Right ventricle myocardium superior (tissue), 1 donor: ENCODE measurements around the gene TMEM232. TPM values are rescaled to one million over a fixed set of nuclear protein-coding genes. Genes with fewer than 3 reads are reported as not detected.
"Not testable (repeated sequence)": the region's sequence is repeated elsewhere in the genome, so short reads cannot be mapped to it uniquely, and the experiment has no call there.

ENCODE experiments used
- ATAC-seq: fragments of 200-7000 bp; cut with Tn5 transposase; one replicate; pipeline ENCODE4 v1.9.1; 2020; ENCODE audit warnings: mild to moderate bottlenecking; ENCODE audit not compliant: poor library complexity
- DNase-seq: peaks from one replicate; pipeline ENCODE4 v3.0.0-alpha.2; 2020
- intact Hi-C: fragments of 100-400 bp; cut with DNase I; formaldehyde crosslinking; loops from one replicate; pipeline ENCODE4 v1.11.2; 2022
- total RNA-seq: library from RNA; stranded (reverse); fragmentation: NEBNext Ultra II Directional; extraction: Animal tissue kit (Norgen Biotek cat#: 25700); gene quantifications from one replicate; pipeline ENCODE4 v1.2.1, GENCODE V29; 2021
- donor health status: DM: no; HTN: yes; CAD: no; lungs with severe emphysema.

Gene TMEM232
- total RNA-seq, 1 donor from 2014 or later: 3.2 TPM

DNA sequence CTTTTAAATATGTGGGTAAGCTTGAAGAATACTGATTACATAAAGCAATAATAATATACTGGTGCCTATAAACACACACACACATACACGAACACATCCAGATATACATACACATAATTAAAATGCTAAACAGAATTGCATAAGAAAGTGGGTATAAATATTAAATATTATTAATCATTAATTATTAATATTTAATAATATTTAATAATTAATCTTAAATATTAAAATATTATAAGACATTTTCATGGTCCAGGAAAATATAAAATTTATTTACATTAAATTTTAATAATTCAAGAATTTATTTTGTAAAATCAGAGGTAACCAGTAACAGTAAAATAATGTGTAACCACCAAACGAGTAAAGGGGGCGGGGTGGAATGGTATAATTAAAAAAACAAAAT is 178.3 kb downstream of the TMEM232 start:
- intact Hi-C loops: no loop called here
- ATAC-seq: no peak
- no peak for DNase-seq

GRCh38 chr5:110547495-110547894 is 179.0 kb downstream of the TMEM232 start:
- no peak for ATAC-seq
- intact Hi-C loops: no loop called here
- DNase-seq: no peak

DNA sequence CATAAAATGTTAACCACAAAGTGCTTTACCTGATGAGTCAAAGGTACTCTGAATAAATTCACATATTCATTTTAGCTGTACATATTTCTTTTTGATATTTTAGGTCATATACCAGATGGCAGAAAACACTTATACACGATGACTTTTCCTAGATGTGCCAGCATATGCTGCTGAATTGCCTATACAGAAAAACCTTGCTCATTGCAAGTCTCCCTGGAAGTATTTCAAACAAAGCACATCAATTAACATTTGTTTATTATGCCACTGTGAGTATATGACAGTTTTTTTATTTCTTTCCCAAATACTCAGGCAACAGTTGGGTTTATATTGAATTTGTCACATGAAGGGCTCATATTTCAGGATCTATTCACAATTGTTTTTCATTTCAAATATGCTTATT is 180.8 kb downstream of the TMEM232 start:
- DNase-seq (no peak), ATAC-seq (no peak)
- intact Hi-C loops: no loop called here

DNA sequence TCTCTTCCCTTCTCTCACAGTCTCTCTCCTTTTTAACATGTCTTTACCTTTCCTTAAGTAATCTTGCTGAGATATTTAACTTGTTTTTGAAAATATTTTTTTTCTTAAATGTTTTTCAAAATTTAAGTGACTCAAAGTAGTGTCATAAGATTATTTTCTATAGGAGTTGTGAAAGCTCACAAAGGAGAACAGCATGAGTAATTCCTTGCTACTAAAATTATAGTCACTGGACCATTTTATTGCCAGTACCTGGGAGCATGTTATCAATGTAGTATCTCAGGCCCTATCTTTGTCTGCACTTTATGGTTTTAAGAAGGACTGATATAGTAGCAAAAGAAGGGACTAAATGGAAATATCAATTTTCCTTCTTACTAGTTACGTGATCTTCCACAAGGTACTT is 181.9 kb downstream of the TMEM232 start:
- intact Hi-C loops: no loop called here
- DNase-seq (no peak), ATAC-seq (no peak)

GRCh38 chr5:110542949-110543348 is 183.5 kb downstream of the TMEM232 start:
- ATAC-seq (no peak), DNase-seq (no peak)
- intact Hi-C loops: no loop called here

GRCh38 chr5:110536120-110537115 is 190.1 kb downstream of the TMEM232 start:
- ATAC-seq: no peak
- DNase-seq: peak; percentile 58
- intact Hi-C loops: no loop called here

DNA sequence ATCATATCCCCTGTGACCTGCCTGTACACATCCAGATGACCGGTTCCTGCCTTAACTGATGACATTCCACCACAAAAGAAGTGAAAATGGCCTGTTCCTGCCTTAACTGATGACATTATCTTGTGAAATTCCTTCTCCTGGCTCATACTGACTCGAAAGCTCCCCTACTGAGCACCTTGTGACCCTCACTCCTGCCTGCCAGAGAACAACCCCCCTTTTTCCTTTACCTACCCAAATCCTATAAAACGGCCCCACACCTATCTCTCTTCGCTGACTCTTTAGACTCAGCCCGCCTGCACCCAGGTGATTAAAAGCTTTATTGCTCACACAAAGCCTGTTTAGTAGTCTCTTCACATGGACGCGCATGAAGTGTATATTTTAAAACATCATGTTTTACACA is 191.3 kb downstream of the TMEM232 start:
- ATAC-seq, DNase-seq, intact Hi-C loops: not testable (repeated sequence)

GRCh38 chr5:110525762-110526161 is 200.7 kb downstream of the TMEM232 start:
- no peak for ATAC-seq
- intact Hi-C loops: no loop called here
- no peak for DNase-seq

DNA sequence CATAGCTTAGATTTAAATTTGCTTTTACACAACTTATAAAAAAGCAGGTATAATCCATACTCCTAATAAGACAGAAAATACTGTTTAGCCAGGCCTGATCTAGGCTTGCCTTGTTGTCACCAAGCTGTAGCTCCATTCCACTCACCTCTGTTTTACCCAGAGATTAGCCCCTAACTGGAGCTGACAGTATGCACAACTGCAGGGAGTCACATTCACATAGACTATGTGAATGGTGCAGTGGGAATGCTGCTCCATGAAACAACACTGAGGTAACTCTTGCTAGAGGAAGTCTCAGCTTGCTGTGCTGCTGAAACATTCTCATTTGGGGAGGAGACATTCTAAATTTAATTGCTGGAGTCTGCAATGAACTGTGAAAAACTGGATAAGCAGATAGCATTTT is 209.1 kb downstream of the TMEM232 start:
- intact Hi-C loops: no loop called here
- DNase-seq (no peak), ATAC-seq (no peak)

DNA sequence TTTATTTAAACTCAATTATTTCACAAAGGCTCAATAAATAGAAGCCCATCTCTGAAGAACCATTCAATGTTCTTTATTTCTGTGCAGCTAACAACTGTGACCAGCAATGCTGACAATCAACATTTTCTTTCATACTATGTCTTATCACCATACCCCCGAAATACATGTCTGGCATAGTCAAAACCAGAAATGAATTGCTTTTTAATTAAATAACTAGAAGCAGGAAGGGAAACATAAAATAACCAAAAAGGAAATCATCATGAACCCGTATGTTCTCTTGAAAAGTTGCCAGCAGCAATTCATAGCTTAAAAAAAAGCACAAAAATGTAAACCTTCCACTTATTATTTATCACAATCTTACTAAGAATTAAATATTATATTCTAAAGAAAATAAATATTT is 212.4 kb downstream of the TMEM232 start:
- DNase-seq (no peak), ATAC-seq (no peak)
- intact Hi-C loops: no loop called here

- no peak for DNase-seq
- no peak for ATAC-seq
- intact Hi-C loops: no loop called here
Observed at GRCh38 chr5:110512266-110512665, 214.2 kb downstream of the TMEM232 start.

GRCh38 chr5:110510146-110510545 is 216.3 kb downstream of the TMEM232 start:
- ATAC-seq (no peak), DNase-seq (no peak)
- intact Hi-C loops: no loop called here

DNA sequence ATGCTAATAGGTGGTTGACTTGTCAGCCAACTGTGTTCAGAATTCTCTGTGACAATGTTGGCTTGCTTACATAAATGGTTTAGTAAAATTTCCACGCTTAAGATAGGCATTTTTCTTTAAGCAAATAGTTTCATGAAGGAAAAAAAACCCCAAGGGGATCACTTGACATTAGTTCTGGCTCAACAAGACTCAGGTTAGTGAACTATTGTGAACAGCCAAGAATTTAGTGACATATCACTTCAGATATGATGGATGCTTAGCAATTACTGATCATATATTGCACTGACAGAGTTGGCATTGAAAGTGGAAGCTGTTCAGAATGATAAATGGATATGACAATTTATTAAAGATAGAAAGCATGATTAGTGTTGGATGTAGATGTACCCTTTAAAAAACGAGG is 218.5 kb downstream of the TMEM232 start:
- intact Hi-C loops: no loop called here
- ATAC-seq (no peak), DNase-seq (no peak)

- no peak for ATAC-seq
- intact Hi-C loops: no loop called here
- DNase-seq: no peak
Observed at GRCh38 chr5:110506378-110506777, 220.1 kb downstream of the TMEM232 start.

GRCh38 chr5:110496276-110496675 is 230.2 kb downstream of the TMEM232 start:
- intact Hi-C loops: no loop called here
- DNase-seq: no peak
- no peak for ATAC-seq

- DNase-seq: no peak
- no peak for ATAC-seq
- intact Hi-C loops: no loop called here
Observed at GRCh38 chr5:110492446-110492845, 234.0 kb downstream of the TMEM232 start.

DNA sequence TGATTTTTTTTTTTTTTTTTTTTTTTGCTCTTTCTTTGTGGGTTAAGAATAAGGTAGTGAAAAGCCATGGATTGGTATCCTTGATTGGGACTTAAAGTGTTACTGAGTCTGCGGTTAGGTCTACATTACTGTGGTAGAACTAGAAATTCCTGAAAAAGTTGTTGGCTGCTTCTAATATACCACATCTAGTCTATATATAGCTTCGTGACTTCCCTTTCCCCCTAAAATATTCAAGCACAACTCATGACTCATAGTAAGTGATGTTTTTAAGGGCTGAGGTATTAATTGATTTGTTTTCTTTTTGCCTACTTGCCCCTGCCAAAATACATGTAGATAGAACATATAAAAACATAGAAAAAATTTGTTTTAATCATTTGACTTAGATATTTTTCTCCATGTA is 247.6 kb downstream of the TMEM232 start:
- DNase-seq (no peak), ATAC-seq (no peak)
- intact Hi-C loops: no loop called here

DNA sequence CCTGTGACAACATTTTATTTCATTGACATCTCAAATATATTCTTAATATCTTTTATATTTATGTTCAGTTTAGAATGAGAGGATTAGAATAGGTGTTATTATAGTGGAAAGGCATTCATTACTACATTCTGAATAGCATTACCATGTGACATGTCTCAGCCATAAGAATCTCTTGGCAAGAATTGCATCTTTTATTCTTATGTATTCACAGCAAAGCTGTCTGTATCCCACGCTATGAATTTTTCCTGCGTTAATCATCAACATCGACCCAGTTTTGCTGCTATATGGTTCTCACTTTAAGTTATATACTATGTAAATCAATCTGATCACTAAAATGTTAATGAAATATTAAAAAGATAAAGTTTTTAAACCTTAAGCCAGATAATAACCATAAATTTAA is 248.6 kb downstream of the TMEM232 start:
- no peak for DNase-seq
- intact Hi-C loops: no loop called here
- no peak for ATAC-seq

- intact Hi-C loops: no loop called here
- DNase-seq (no peak), ATAC-seq (no peak)
Observed at GRCh38 chr5:110476164-110476563, 250.3 kb downstream of the TMEM232 start.

DNA sequence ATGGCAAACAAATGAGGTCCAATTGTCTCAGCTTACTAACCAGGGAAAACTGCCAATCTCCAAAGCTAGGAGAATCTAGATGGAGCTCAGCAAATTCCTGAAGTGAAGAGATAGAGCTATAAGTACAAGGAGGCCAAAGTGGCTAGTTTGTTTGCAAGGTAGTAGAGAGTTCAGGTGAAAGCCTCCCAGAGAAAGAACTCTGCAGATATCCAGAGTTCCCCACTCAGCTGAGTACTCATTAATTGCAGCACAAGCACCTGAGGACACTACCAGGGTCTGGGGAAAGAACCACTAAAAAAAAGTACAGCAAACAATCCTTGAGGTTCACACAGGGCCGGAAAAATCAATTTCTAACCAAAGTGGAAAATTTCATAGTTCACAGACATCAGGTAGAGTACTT is 250.9 kb downstream of the TMEM232 start:
- DNase-seq (no peak), ATAC-seq (no peak)
- intact Hi-C loops: no loop called here

DNA sequence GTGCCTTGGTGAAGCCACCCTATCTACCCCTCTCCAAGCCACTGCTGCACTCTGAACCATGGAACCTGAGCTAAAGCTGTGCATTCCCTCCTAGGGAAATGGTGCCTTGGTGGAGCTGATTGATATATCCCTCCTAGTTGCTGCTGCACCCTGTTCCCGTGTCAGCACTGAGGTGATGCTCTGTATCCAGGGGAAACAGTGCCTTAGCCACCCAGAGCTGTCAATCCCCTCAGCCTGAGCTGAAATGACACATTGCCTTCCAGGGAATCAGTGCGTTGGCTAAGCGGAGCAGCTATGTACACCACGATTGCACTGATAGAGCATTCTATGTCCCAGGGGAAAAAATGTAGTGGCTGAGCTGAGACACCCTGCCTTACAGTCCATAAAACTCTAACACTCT is 257.0 kb downstream of the TMEM232 start:
- DNase-seq (no peak), ATAC-seq (no peak)
- intact Hi-C loops: no loop called here
